Osteoblast (primary cell): ENCODE results near the gene TRIM46. TPM values are rescaled to one million over a fixed set of nuclear protein-coding genes. Genes with fewer than 3 reads are reported as not detected.
A peak's percentile ranks its signal among the peaks of the same experiment; 100 is the strongest.

Source experiments
- DNase-seq: peaks from one replicate; pipeline ENCODE4 v3.0.0; 2011; ENCODE audit warnings: low spot score, mixed read lengths; ENCODE audit not compliant: insufficient read length; ENCODE audit errors: missing footprints
- H2AFZ ChIP-seq: 2 replicates; pipeline ENCODE4 v1.6.0; 2011; ENCODE audit warnings: mild to moderate bottlenecking, low read length
- H3K27ac ChIP-seq: 2 replicates; pipeline ENCODE4 v1.5.1; 2011; ENCODE audit warnings: mild to moderate bottlenecking, low read depth, low read length, moderate library complexity
- H3K27me3 ChIP-seq: 2 replicates; pipeline ENCODE4 v1.6.0; 2012; ENCODE audit warnings: mild to moderate bottlenecking, control low read depth, inconsistent platforms, low read length, moderate library complexity; ENCODE audit not compliant: insufficient read depth
- H3K36me3 ChIP-seq: 2 replicates; pipeline ENCODE4 v1.5.1; 2011; ENCODE audit warnings: mild to moderate bottlenecking, low read length, control low read depth, moderate library complexity; ENCODE audit not compliant: insufficient read depth
- H3K4me1 ChIP-seq: 2 replicates; pipeline ENCODE4 v1.5.1; 2011; ENCODE audit warnings: mild to moderate bottlenecking, low read length, control low read depth, moderate library complexity; ENCODE audit not compliant: insufficient read depth
- H3K4me2 ChIP-seq: 2 replicates; pipeline ENCODE4 v1.6.0; 2011; ENCODE audit warnings: mild to moderate bottlenecking, low read length; ENCODE audit not compliant: insufficient read depth
- H3K4me3 ChIP-seq: fragments of 200-600 bp; sonication (generic); 3 replicates; pipeline ENCODE4 v1.5.1; 2012; ENCODE audit warnings: mild to moderate bottlenecking, low read length, inconsistent platforms; ENCODE audit not compliant: insufficient read depth
- H3K79me2 ChIP-seq: 2 replicates; pipeline ENCODE4 v1.6.0; 2012; ENCODE audit warnings: mild to moderate bottlenecking, low read length, control low read depth, inconsistent platforms; ENCODE audit not compliant: insufficient read depth
- H3K9me3 ChIP-seq: 2 replicates; pipeline ENCODE4 v1.5.1; 2011; ENCODE audit warnings: low read depth, low read length, control low read depth
- H4K20me1 ChIP-seq: 2 replicates; pipeline ENCODE4 v1.6.0; 2012; ENCODE audit warnings: mild to moderate bottlenecking, low read length, control low read depth; ENCODE audit not compliant: insufficient read depth
- CTCF ChIP-seq: IDR thresholded peaks from 2 replicates; pipeline ENCODE4 v1.5.1; 2011; ENCODE audit warnings: mild to moderate bottlenecking, low read depth, low read length, moderate library complexity; ENCODE audit errors: extremely low read depth
- total RNA-seq: library from RNA; depleted of rRNA; stranded (reverse); fragments of >200 nt; gene quantifications from 2 replicates; pipeline ENCODE4 v1.2.3, GENCODE V29; 2012

Gene TRIM46
- total RNA-seq, 1 donor: 3.3 TPM

- H3K27ac ChIP-seq: peak overlapping the region; percentile 80
- H3K9me3 ChIP-seq: no peaks in the 10 kb centered on the region
- H3K4me1 ChIP-seq: peaks cover 21% of the 10 kb centered on the region
- no peaks in the 10 kb centered on the region for H3K27me3 ChIP-seq
- peak overlapping the region; percentile 88 for H2AFZ ChIP-seq
- H3K4me2 ChIP-seq: peak overlapping the region; percentile 89
- peak; percentile 46 for DNase-seq
- no peak for TF ChIP-seq CTCF
- H4K20me1 ChIP-seq: peaks cover 14% of the 10 kb centered on the region
- H3K4me3 ChIP-seq: peak overlapping the region; percentile 87
- peaks cover 22% of the 10 kb centered on the region for H3K79me2 ChIP-seq
- H3K36me3 ChIP-seq: peaks cover 26% of the 10 kb centered on the region
Observed at GRCh38 chr1:155171836-155172731, 1.6 kb upstream of the TRIM46 start.

- Histone ChIP-seq H3K4me2 (peak within 1 kb of the TSS; percentile 89), H3K4me3 (peak within 1 kb of the TSS; percentile 87)
- peak; percentile 100 for DNase-seq
Observed at GRCh38 chr1:155172732-155173477, 744 bp upstream of the TRIM46 start, which contains the start of gene KRTCAP2. TSS of gene KRTCAP2 (minus strand) at chr1:155173304. CDS start at chr1:155173224, 80 bp downstream.

GRCh38 chr1:155174324-155175280, 953 bp downstream of the TRIM46 start:
- Histone ChIP-seq H2AFZ (peak overlapping the region; percentile 88), H3K27ac (no peak overlapping the region), H3K27me3 (no peaks in the 10 kb centered on the region), H3K36me3 (peaks cover 14% of the 10 kb centered on the region), H4K20me1 (peaks cover 4% of the 10 kb centered on the region), H3K4me1 (peaks cover 17% of the 10 kb centered on the region), H3K79me2 (peaks cover 22% of the 10 kb centered on the region), H3K4me3 (peak overlapping the region; percentile 87), H3K9me3 (no peaks in the 10 kb centered on the region), H3K4me2 (peak overlapping the region; percentile 89)
- TF ChIP-seq CTCF: no peak
- DNase-seq: peak; percentile 89

More at GRCh38 chr1:155172732-155173477, 744 bp upstream of the TRIM46 start, which contains the start of gene KRTCAP2:
- Histone ChIP-seq H3K27ac (peak within 1 kb of the TSS; percentile 80), H2AFZ (peak within 1 kb of the TSS; percentile 88), H4K20me1 (peaks cover 14% of the 10 kb centered on the region), H3K9me3 (no peaks in the 10 kb centered on the region), H3K36me3 (peaks cover 26% of the 10 kb centered on the region), H3K4me1 (peaks cover 17% of the 10 kb centered on the region), H3K79me2 (peaks cover 22% of the 10 kb centered on the region), H3K27me3 (no peaks in the 10 kb centered on the region)
- TF ChIP-seq CTCF: peak; percentile 98
